B cell (primary cell): Measurements from ENCODE around the gene LRRN4. TPM values are rescaled to one million over a fixed set of nuclear protein-coding genes. Genes with fewer than 3 reads are reported as not detected.

Experiments used
- ATAC-seq: fragments of 200-7000 bp; cut with Tn5 transposase; one replicate; pipeline ENCODE4 v1.10.0; 2021; ENCODE audit warnings: low read depth, mild to moderate bottlenecking, moderate number of reproducible peaks, moderate library complexity
- CTCF ChIA-PET: fragments of 350-600 bp; sonication (Branson Sonifier 250); formaldehyde crosslinking; loops from one replicate; lab custom pipeline; 2021; ENCODE audit warnings: antibody characterized with exemption, inconsistent platforms; lab: Charles Lee
- POLR2A ChIA-PET: fragments of 350-600 bp; sonication (Branson Sonifier 250); formaldehyde crosslinking; loops from one replicate; lab custom pipeline; 2021; ENCODE audit warnings: antibody characterized with exemption; lab: Charles Lee
- DNase-seq: peaks from one replicate; pipeline ENCODE4 v3.0.0; 2013
- H2AFZ ChIP-seq: 2 replicates; pipeline ENCODE4 v1.6.1; 2012; ENCODE audit warnings: mild to moderate bottlenecking, low read depth, low read length; ENCODE audit not compliant: insufficient read depth, poor library complexity, severe bottlenecking
- H3K27ac ChIP-seq, 2 donors: 1 replicate in 1 of 2; 2 replicates in 1 of 2; pipeline ENCODE4 v1.5.1; 2012 to 2013; ENCODE audit warnings: low read length in 2 of 2, mild to moderate bottlenecking in 2 of 2, moderate library complexity in 1 of 2
- H3K27me3 ChIP-seq, 4 experiments: fragments of 200-600 bp in 1 of 4; sonication (generic) in 1 of 4; replicated peaks in 1 of 4; 1 replicate in 2 of 4; 2 replicates in 2 of 4; pipeline versions ENCODE4 v1.6.1 to v1.7.0; 2013 to 2016; ENCODE audit warnings: low read length in 3 of 4, mild to moderate bottlenecking in 2 of 4, mixed read lengths in 1 of 4, moderate library complexity in 1 of 4; ENCODE audit not compliant: insufficient read depth in 4 of 4, control insufficient read depth in 3 of 4; ENCODE audit errors: control extremely low read depth in 1 of 4
- H3K36me3 ChIP-seq, 2 experiments: replicated peaks in 1 of 2; 1 replicate in 1 of 2; 2 replicates in 1 of 2; pipeline versions ENCODE4 v1.6.1 to v1.7.1; 2013; ENCODE audit warnings: low read length in 1 of 2; ENCODE audit not compliant: insufficient read depth in 2 of 2, control insufficient read depth in 1 of 2; ENCODE audit errors: control extremely low read depth in 1 of 2, extremely low read depth in 1 of 2
- H3K4me1 ChIP-seq, 2 donors: fragments of 200-600 bp in 1 of 2; sonication (generic) in 1 of 2; 1 replicate in 1 of 2; 2 replicates in 1 of 2; pipeline versions ENCODE4 v1.5.1 to v1.6.1; 2013 to 2017; ENCODE audit warnings: low read length in 2 of 2; ENCODE audit not compliant: control insufficient read depth in 2 of 2, insufficient read depth in 2 of 2
- H3K4me2 ChIP-seq: replicated peaks from 2 replicates; pipeline ENCODE3; 2012; ENCODE audit warnings: mild to moderate bottlenecking, low read depth, low read length; ENCODE audit not compliant: poor library complexity, severe bottlenecking
- H3K4me3 ChIP-seq, 5 experiments: fragments of 200-600 bp in 1 of 5; sonication (generic) in 1 of 5; 1 replicate in 3 of 5; 2 replicates in 2 of 5; pipeline versions ENCODE4 v1.5.1 to v1.7.0; 2011 to 2016; ENCODE audit warnings: low read length in 4 of 5, mild to moderate bottlenecking in 4 of 5, low read depth in 2 of 5, control low read depth in 1 of 5, moderate library complexity in 1 of 5; ENCODE audit not compliant: insufficient read depth in 1 of 5; ENCODE audit errors: control extremely low read depth in 1 of 5, extremely low read depth in 1 of 5
- H3K79me2 ChIP-seq: fragments of 200-600 bp; sonication (generic); one replicate; pipeline ENCODE4 v1.6.0; 2016; ENCODE audit warnings: low read length; ENCODE audit not compliant: control insufficient read depth, insufficient read depth
- H3K9ac ChIP-seq: fragments of 200-600 bp; sonication (generic); 2 replicates; pipeline ENCODE4 v1.6.1; 2017; ENCODE audit warnings: mild to moderate bottlenecking, low read length, moderate library complexity
- H3K9me3 ChIP-seq, 3 donors: one replicate each; pipeline versions ENCODE4 v1.6.1 to v1.7.1; 2013; ENCODE audit warnings: low read length in 2 of 3; ENCODE audit not compliant: control insufficient read depth in 2 of 3, insufficient read depth in 1 of 3; ENCODE audit errors: control extremely low read depth in 1 of 3
- H4K20me1 ChIP-seq: 2 replicates; pipeline ENCODE4 v1.6.0; 2012; ENCODE audit warnings: mild to moderate bottlenecking, low read length; ENCODE audit not compliant: insufficient read depth, control insufficient read depth, poor library complexity, severe bottlenecking
- H3K27ac Mint-ChIP-seq: one replicate; pipeline ENCODE4 v1.8.0; 2021; ENCODE audit warnings: mixed read lengths
- H3K27me3 Mint-ChIP-seq: one replicate; pipeline ENCODE4 v1.8.0; 2021; ENCODE audit warnings: mixed read lengths
- H3K4me1 Mint-ChIP-seq: one replicate; pipeline ENCODE4 v1.8.0; 2021; ENCODE audit warnings: mixed read lengths
- H3K4me3 Mint-ChIP-seq: one replicate; pipeline ENCODE4 v1.8.0; 2021; ENCODE audit warnings: mixed read lengths
- H3K9me3 Mint-ChIP-seq: one replicate; pipeline ENCODE4 v1.8.0; 2022; ENCODE audit warnings: mixed read lengths; ENCODE audit not compliant: insufficient read depth
- EZH2 ChIP-seq: IDR thresholded peaks from 2 replicates; pipeline ENCODE4 v1.6.1; 2012; ENCODE audit warnings: borderline replicate concordance, low read depth, mild to moderate bottlenecking, moderate library complexity, low read length; ENCODE audit not compliant: insufficient read depth, poor library complexity, severe bottlenecking
- WGBS: methylation state at CpG from one replicate; pipeline ENCODE4 v1.1.5; 2013; ENCODE audit warnings: missing lambda C conversion rate; ENCODE audit not compliant: insufficient coverage; 5-methylcytosine and 5-hydroxymethylcytosine counted together
- intact Hi-C: fragments of 100-400 bp; cut with micrococcal nuclease; formaldehyde crosslinking; loops from one replicate; pipeline ENCODE4 v1.10.0; 2022
- polyA plus RNA-seq: library from polyadenylated mRNA; depleted of rRNA; stranded (reverse); fragments of >200 nt; gene quantifications from 2 replicates; pipeline ENCODE4 v1.2.3, GENCODE V29; 2012
- total RNA-seq, 2 donors: library from RNA; stranded (reverse); fragments of 120-200 nt in 1 of 2; gene quantifications; 1 replicate in 1 of 2; 2 replicates in 1 of 2; pipeline versions ENCODE4 v1.2.3 to v1.2.4, GENCODE V29; 2013 to 2022
- TF ChIP-seq, protein P1 (sequence below): fragments of 200-600 bp; IDR thresholded peaks from one replicate; pipeline ENCODE4 v1.8.0; 2022; ENCODE audit warnings: antibody characterized with exemption, mild to moderate bottlenecking

The LRRN4 gene
- total and polyA plus RNA-seq, 2 donors (not counting 1 experiment from before 2014, with no cell fraction given): not detected

DNA sequence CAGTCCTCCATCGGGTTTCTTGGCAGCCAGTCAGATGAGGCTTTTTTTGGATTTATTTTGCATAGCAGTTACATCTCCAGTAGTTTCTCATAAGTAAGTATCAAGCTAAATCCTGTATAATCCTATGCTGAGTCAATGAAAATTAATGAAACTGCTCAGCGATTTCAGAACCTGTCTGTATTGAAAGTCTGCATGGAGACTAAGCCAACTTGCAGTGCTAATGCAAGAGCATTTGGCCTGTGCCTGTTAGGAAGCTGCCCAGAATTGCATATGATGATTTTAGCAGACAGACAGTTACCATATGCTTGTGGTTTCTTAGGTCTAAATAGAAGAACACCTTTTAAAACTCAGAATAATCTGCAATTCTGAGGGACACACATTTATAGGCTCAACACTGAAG, 25.2 kb upstream of the LRRN4 start:
- ATAC-seq: no peak
- DNase-seq: no peak

GRCh38 chr20:6075428-6076219, 21.8 kb upstream of the LRRN4 start:
- peaks cover 0 to 5% (median 2%) of the 10 kb centered on the region in 4 experiments for H3K27me3 ChIP-seq
- no peaks in the 10 kb centered on the region for H4K20me1 ChIP-seq
- no peak for TF ChIP-seq EZH2
- TF ChIP-seq, protein P1, sequence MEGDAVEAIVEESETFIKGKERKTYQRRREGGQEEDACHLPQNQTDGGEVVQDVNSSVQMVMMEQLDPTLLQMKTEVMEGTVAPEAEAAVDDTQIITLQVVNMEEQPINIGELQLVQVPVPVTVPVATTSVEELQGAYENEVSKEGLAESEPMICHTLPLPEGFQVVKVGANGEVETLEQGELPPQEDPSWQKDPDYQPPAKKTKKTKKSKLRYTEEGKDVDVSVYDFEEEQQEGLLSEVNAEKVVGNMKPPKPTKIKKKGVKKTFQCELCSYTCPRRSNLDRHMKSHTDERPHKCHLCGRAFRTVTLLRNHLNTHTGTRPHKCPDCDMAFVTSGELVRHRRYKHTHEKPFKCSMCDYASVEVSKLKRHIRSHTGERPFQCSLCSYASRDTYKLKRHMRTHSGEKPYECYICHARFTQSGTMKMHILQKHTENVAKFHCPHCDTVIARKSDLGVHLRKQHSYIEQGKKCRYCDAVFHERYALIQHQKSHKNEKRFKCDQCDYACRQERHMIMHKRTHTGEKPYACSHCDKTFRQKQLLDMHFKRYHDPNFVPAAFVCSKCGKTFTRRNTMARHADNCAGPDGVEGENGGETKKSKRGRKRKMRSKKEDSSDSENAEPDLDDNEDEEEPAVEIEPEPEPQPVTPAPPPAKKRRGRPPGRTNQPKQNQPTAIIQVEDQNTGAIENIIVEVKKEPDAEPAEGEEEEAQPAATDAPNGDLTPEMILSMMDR: no peak
- H3K36me3 ChIP-seq: no peaks in the 10 kb centered on the region
- Mint-ChIP-seq H3K4me3 (no peak overlapping the region), H3K27ac (no peak overlapping the region), H3K9me3 (no peaks in the 10 kb centered on the region), H3K27me3 (peaks cover 4% of the 10 kb centered on the region), H3K4me1 (no peaks in the 10 kb centered on the region)
- ATAC-seq (no peak), DNase-seq (no peak)
- H2AFZ ChIP-seq: no peak overlapping the region
- H3K27ac ChIP-seq: no peak overlapping the region
- ChIA-PET POLR2A (no interaction called here), CTCF (interaction anchor here (1.1 to 8.3 kb wide), 4 partner anchors 12 to 547 kb away, joined by 3 to 148 read pairs (median 4); no protein-coding TSS in a partner anchor)
- H3K9me3 ChIP-seq: no peaks in the 10 kb centered on the region
- no peaks in the 10 kb centered on the region for H3K79me2 ChIP-seq
- no peak overlapping the region for H3K4me3 ChIP-seq
- no peak overlapping the region for H3K9ac ChIP-seq
- 100% methylated on average over 4 of the region's 8 CpGs for WGBS
- intact Hi-C loops: no loop called here
- H3K4me1 ChIP-seq: no peaks in the 10 kb centered on the region
- no peak overlapping the region for H3K4me2 ChIP-seq

More for the DNA sequence above, 25.2 kb upstream of the LRRN4 start:
- Histone ChIP-seq H3K79me2 (no peaks in the 10 kb centered on the region), H3K4me1 (no peaks in the 10 kb centered on the region), H3K9ac (no peak overlapping the region), H2AFZ (no peak overlapping the region), H3K27me3 (peaks cover 0 to 5% (median 2%) of the 10 kb centered on the region in 4 experiments), H3K36me3 (no peaks in the 10 kb centered on the region), H3K4me2 (no peak overlapping the region), H4K20me1 (no peaks in the 10 kb centered on the region), H3K9me3 (no peaks in the 10 kb centered on the region), H3K4me3 (no peak overlapping the region), H3K27ac (no peak overlapping the region)
- ChIA-PET POLR2A (no interaction called here), CTCF (interaction anchor here (0.7 to 8.3 kb wide), 7 partner anchors 35 to 559 kb away, joined by 3 to 148 read pairs (median 4); no protein-coding TSS in a partner anchor)
- Mint-ChIP-seq H3K27me3 (peaks cover 4% of the 10 kb centered on the region), H3K9me3 (no peaks in the 10 kb centered on the region), H3K27ac (no peak overlapping the region), H3K4me3 (no peak overlapping the region), H3K4me1 (no peaks in the 10 kb centered on the region)
- TF ChIP-seq, protein P1: no peak
- TF ChIP-seq EZH2: no peak
- 100% methylated on average over 1 of the region's 2 CpGs for WGBS
- intact Hi-C loops: no loop called here
